ENCODE data around the gene VSIG10. TPM values are rescaled to one million over a fixed set of nuclear protein-coding genes. Genes with fewer than 3 reads are reported as not detected.

The VSIG10 gene
- total and polyA plus RNA-seq, 2 of the 4 experiments (the other 2 are of a cell fraction): 5.9 to 10.0 TPM

GRCh38 chr12:118044577-118044976, 59.2 kb downstream of the VSIG10 start:
- no peak overlapping the region for H2AFZ ChIP-seq (replicated peaks; ENCODE audit: low read length, poor library complexity)
- no peak for TF ChIP-seq RAD21 (IDR thresholded peaks at IDR 0.05; ENCODE audit: low read length)
- no peak for TF ChIP-seq POLR2A (IDR thresholded peaks at IDR 0.05; ENCODE audit: low read depth, low read length)
- no peak for TF ChIP-seq CTCF (conservative IDR thresholded peaks at IDR 0.05; ENCODE audit: low read depth, low read length)
- no peak for TF ChIP-seq FOS (IDR thresholded peaks at IDR 0.05; ENCODE audit: low read depth, low read length)
- TF ChIP-seq MAZ (IDR thresholded peaks at IDR 0.05; ENCODE audit: borderline replicate concordance, low read depth, low read length): no peak
- TF ChIP-seq MXI1 (IDR thresholded peaks at IDR 0.05; ENCODE audit: borderline replicate concordance, low read depth, low read length): no peak
- TF ChIP-seq NFE2L2 (IDR thresholded peaks at IDR 0.05; ENCODE audit: low read depth, low read length): no peak
- TF ChIP-seq BHLHE40 (IDR thresholded peaks at IDR 0.05; ENCODE audit: low read depth, low read length): no peak
- no peak for TF ChIP-seq RFX5 (IDR thresholded peaks at IDR 0.05; ENCODE audit: low read depth, low read length)
- no peak for TF ChIP-seq MAFK (IDR thresholded peaks at IDR 0.05; ENCODE audit: low read depth, low read length)
- TF ChIP-seq SMC3 (IDR thresholded peaks at IDR 0.05; ENCODE audit: low read depth, low read length): no peak
- no peak for TF ChIP-seq USF2 (IDR thresholded peaks at IDR 0.05; ENCODE audit: low read depth, low read length)
- TF ChIP-seq ELK1 (IDR thresholded peaks at IDR 0.05; ENCODE audit: borderline replicate concordance, low read depth, low read length): no peak
- no peak for TF ChIP-seq RCOR1 (IDR thresholded peaks at IDR 0.05; ENCODE audit: insufficient replicate concordance, low read length)
- no peak for TF ChIP-seq CHD1 (IDR thresholded peaks at IDR 0.05; ENCODE audit: low read depth, low read length)
- TF ChIP-seq CEBPB (IDR thresholded peaks at IDR 0.05; ENCODE audit: low read depth, low read length): no peak
- no peak overlapping the region for H2BK5ac ChIP-seq (ENCODE audit: low read depth, low read length, poor library complexity, severe bottlenecking)
- H2AK5ac ChIP-seq (ENCODE audit: low read depth, low read length): no peak overlapping the region
- POLR2A ChIA-PET (ENCODE audit: unreplicated experiment): no interaction called here
- no peak overlapping the region for H4K5ac ChIP-seq (ENCODE audit: low read depth, low read length)
- H3K4ac ChIP-seq (ENCODE audit: low read depth, low read length): no peak overlapping the region
- intact Hi-C loops (cut with micrococcal nuclease): no loop called here
- peaks cover 43% of the 10 kb centered on the region for H3K36me3 ChIP-seq (ENCODE audit: control insufficient read depth, insufficient read depth, low read length)
- no peak overlapping the region for H3K4me2 ChIP-seq (ENCODE audit: low read depth, low read length)
- in situ Hi-C loops (cut with MboI; ENCODE audit: low sequenced_read_pairs): loop anchor here (25.0 kb wide), 1 partner anchor 343 kb away; the partner anchor contains the start of gene SUDS3
- no peak overlapping the region for H4K8ac ChIP-seq (ENCODE audit: low read depth in 2 of 2, low read length in 2 of 2)
- H3K23ac ChIP-seq (ENCODE audit: low read depth, low read length): no peak overlapping the region
- BruUV-seq (replicated peaks): no TSS peak
- no peak overlapping the region for H3K18ac ChIP-seq (ENCODE audit: low read depth, low read length)
- H3K27me3 ChIP-seq (ENCODE audit: control insufficient read depth, insufficient read depth, low read length): no peaks in the 10 kb centered on the region
- H3K9me3 ChIP-seq (ENCODE audit: control insufficient read depth, insufficient read depth, low read length): no peaks in the 10 kb centered on the region
- no peaks in the 10 kb centered on the region for H3K4me1 ChIP-seq (ENCODE audit: control insufficient read depth, insufficient read depth, low read length)
- H2BK15ac ChIP-seq (ENCODE audit: low read depth, low read length): no peak overlapping the region
- H2AK9ac ChIP-seq (replicated peaks; ENCODE audit: low read depth, low read length, poor library complexity): no peak overlapping the region
- H3K27ac ChIP-seq (ENCODE audit: insufficient read depth, low read length): no peak overlapping the region
- no peak overlapping the region for H2BK120ac ChIP-seq (ENCODE audit: low read depth, low read length)
- ATAC-seq (ENCODE audit: low read depth) (no peak), DNase-seq (no peak)
- no peak overlapping the region for H3K56ac ChIP-seq (ENCODE audit: extremely low read depth, insufficient read depth, low read length)
- no peaks in the 10 kb centered on the region; the same call in 1 of the 2 replicates for H3K9me1 ChIP-seq (ENCODE audit: insufficient read depth, low read length)
- 93% methylated on average over 3 of the region's 8 CpGs; no CpG with 5 or more reads in 1 of the 2 experiments for WGBS, 2 experiments (ENCODE audit: extremely low coverage in 2 of 2, insufficient read length in 1 of 2)
- peaks cover 38 to 41% of the 10 kb centered on the region in 2 experiments for H3K79me1 ChIP-seq (ENCODE audit: low read depth in 1 of 2, low read length in 2 of 2)
- H2BK20ac ChIP-seq (ENCODE audit: low read depth, low read length): no peak overlapping the region
- CTCF ChIA-PET: interaction anchor here (1.0 to 1.1 kb wide), 2 partner anchors 10 kb away, joined by 3 read pairs; no protein-coding TSS in a partner anchor
- no peak overlapping the region for H3K14ac ChIP-seq (replicated peaks; ENCODE audit: low read depth, low read length)
- no peak overlapping the region for H3K4me3 ChIP-seq (ENCODE audit: insufficient read depth, low read depth, low read length)
- dilution Hi-C loops (cut with HindIII; ENCODE audit: low sequenced_read_pairs, unreplicated experiment): no loop called here
- H4K91ac ChIP-seq (ENCODE audit: insufficient read depth, low read depth, low read length): no peak overlapping the region
- H4K20me1 ChIP-seq (ENCODE audit: insufficient read depth, low read length): peaks cover 11% of the 10 kb centered on the region; the same call in 1 of the 2 replicates
- no peak overlapping the region for H3K9ac ChIP-seq (ENCODE audit: low read depth, low read length)

Measured in IMR-90 (cell line).